ENCODE data around the gene SLC6A5. TPM values are rescaled to one million over a fixed set of nuclear protein-coding genes. Genes with fewer than 3 reads are reported as not detected.
A peak's percentile ranks its signal among the peaks of the same experiment; 100 is the strongest.

Gene SLC6A5
- total RNA-seq, 4 donors from 2014 or later, result not detected

GRCh38 chr11:20596205-20597153 lies 2.9 kb upstream of the SLC6A5 start:
- intact Hi-C loops (cut with DNase I), result no loop called here
- no peak overlapping the region for H3K27ac ChIP-seq (replicated peaks in 1 of 4)
- H3K27me3 ChIP-seq, result peaks cover 0 to 86% (median 42%) of the 10 kb centered on the region in 4 donors
- TF ChIP-seq POLR2A (IDR thresholded peaks at IDR 0.05; ENCODE audit: low read depth) (no peak), CTCF (IDR thresholded peaks at IDR 0.05) (no peak), POLR2AphosphoS5 (IDR thresholded peaks at IDR 0.05) (no peak), EP300 (IDR thresholded peaks at IDR 0.05) (no peak)
- H3K4me3 ChIP-seq, result peak overlapping the region in 3 of 4 donors; percentile 7 to 20 (median 17)
- 11% methylated on average over 57 of the region's 57 CpGs for WGBS
- DNase-seq (ENCODE audit: extremely low spot score), result no peak
- H3K36me3 ChIP-seq, result no peaks in the 10 kb centered on the region
- peaks cover 0 to 24% (median 16%) of the 10 kb centered on the region in 4 donors for H3K4me1 ChIP-seq
- no peaks in the 10 kb centered on the region for H3K9me3 ChIP-seq

- DNase-seq (ENCODE audit: extremely low spot score), result no peak
- no peak for TF ChIP-seq POLR2AphosphoS5 (IDR thresholded peaks at IDR 0.05)
- no peak for TF ChIP-seq POLR2A (IDR thresholded peaks at IDR 0.05; ENCODE audit: low read depth)
- no peak for TF ChIP-seq CTCF (IDR thresholded peaks at IDR 0.05)
- TF ChIP-seq EP300 (IDR thresholded peaks at IDR 0.05), result no peak
- Histone ChIP-seq H3K4me3 (peak overlapping the region in 3 of 4 donors; percentile 7 to 20 (median 17)), H3K9me3 (no peaks in the 10 kb centered on the region), H3K4me1 (peaks cover 0 to 24% (median 16%) of the 10 kb centered on the region in 4 donors), H3K27ac (replicated peaks in 1 of 4) (no peak overlapping the region), H3K27me3 (peaks cover 0 to 93% (median 47%) of the 10 kb centered on the region in 4 donors), H3K36me3 (no peaks in the 10 kb centered on the region)
- WGBS, result 1% methylated on average over 35 of the region's 41 CpGs
- intact Hi-C loops (cut with DNase I), result no loop called here
These were observed 2.2 kb upstream of the SLC6A5 start for GRCh38 chr11:20597154-20597679.

GRCh38 chr11:20597680-20598484 lies 1.5 kb upstream of the SLC6A5 start:
- H3K4me1 ChIP-seq, result peaks cover 0 to 24% (median 16%) of the 10 kb centered on the region in 4 donors
- H3K9me3 ChIP-seq, result no peaks in the 10 kb centered on the region
- TF ChIP-seq CTCF (IDR thresholded peaks at IDR 0.05) (no peak), POLR2AphosphoS5 (IDR thresholded peaks at IDR 0.05) (no peak), POLR2A (IDR thresholded peaks at IDR 0.05; ENCODE audit: low read depth) (no peak), EP300 (IDR thresholded peaks at IDR 0.05) (no peak)
- intact Hi-C loops (cut with DNase I), result no loop called here
- under 1% methylated on average over 39 of the region's 48 CpGs for WGBS
- no peaks in the 10 kb centered on the region for H3K36me3 ChIP-seq
- no peak overlapping the region for H3K27ac ChIP-seq (replicated peaks in 1 of 4)
- peaks cover 0 to 99% (median 47%) of the 10 kb centered on the region in 4 donors for H3K27me3 ChIP-seq
- H3K4me3 ChIP-seq, result no peak overlapping the region
- no peak for DNase-seq (ENCODE audit: extremely low spot score)

GRCh38 chr11:20598492-20598891 lies 916 bp upstream of the SLC6A5 start:
- H3K27me3 ChIP-seq, result peaks cover 0 to 99% (median 47%) of the 10 kb centered on the region in 4 donors
- DNase-seq (ENCODE audit: extremely low spot score), result no peak

More at GRCh38 chr11:20598492-20598891, 916 bp upstream of the SLC6A5 start:
- intact Hi-C loops (cut with DNase I), result no loop called here
- H3K4me1 ChIP-seq, result peaks cover 0 to 24% (median 16%) of the 10 kb centered on the region in 4 donors
- no peak overlapping the region for H3K27ac ChIP-seq (replicated peaks in 1 of 4)
- no peaks in the 10 kb centered on the region for H3K9me3 ChIP-seq
- no peaks in the 10 kb centered on the region for H3K36me3 ChIP-seq
- no peak overlapping the region for H3K4me3 ChIP-seq
- TF ChIP-seq POLR2AphosphoS5 (IDR thresholded peaks at IDR 0.05) (no peak), POLR2A (IDR thresholded peaks at IDR 0.05; ENCODE audit: low read depth) (no peak), CTCF (IDR thresholded peaks at IDR 0.05) (no peak), EP300 (IDR thresholded peaks at IDR 0.05) (no peak)
- 15% methylated on average over 11 of the region's 11 CpGs for WGBS
